ENCODE measurements around the gene C2orf68. TPM values are rescaled to one million over a fixed set of nuclear protein-coding genes. Genes with fewer than 3 reads are reported as not detected.

The C2orf68 gene
- total and polyA plus RNA-seq, 2 of the 13 experiments (the other 11 are each of a cell fraction or from before 2014, with no cell fraction given), result 47.1 to 77.4 TPM

DNA sequence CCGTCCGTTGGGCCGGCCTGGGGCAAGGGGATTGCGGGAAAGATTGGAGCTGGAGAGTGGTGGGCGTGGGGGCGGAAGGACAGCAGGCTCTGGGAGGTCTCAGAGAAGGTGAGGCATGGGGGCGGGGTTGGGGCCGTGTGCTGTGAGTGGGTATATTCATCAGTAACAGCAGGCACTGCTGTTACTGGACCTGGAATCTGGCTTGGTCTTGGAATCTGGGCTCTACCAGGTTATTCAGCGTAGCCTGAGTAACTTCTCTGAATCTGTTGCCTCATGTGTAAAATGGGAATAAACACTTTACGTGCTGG is 15.9 kb downstream of the C2orf68 start (continued):
- TF ChIP-seq, protein P1, sequence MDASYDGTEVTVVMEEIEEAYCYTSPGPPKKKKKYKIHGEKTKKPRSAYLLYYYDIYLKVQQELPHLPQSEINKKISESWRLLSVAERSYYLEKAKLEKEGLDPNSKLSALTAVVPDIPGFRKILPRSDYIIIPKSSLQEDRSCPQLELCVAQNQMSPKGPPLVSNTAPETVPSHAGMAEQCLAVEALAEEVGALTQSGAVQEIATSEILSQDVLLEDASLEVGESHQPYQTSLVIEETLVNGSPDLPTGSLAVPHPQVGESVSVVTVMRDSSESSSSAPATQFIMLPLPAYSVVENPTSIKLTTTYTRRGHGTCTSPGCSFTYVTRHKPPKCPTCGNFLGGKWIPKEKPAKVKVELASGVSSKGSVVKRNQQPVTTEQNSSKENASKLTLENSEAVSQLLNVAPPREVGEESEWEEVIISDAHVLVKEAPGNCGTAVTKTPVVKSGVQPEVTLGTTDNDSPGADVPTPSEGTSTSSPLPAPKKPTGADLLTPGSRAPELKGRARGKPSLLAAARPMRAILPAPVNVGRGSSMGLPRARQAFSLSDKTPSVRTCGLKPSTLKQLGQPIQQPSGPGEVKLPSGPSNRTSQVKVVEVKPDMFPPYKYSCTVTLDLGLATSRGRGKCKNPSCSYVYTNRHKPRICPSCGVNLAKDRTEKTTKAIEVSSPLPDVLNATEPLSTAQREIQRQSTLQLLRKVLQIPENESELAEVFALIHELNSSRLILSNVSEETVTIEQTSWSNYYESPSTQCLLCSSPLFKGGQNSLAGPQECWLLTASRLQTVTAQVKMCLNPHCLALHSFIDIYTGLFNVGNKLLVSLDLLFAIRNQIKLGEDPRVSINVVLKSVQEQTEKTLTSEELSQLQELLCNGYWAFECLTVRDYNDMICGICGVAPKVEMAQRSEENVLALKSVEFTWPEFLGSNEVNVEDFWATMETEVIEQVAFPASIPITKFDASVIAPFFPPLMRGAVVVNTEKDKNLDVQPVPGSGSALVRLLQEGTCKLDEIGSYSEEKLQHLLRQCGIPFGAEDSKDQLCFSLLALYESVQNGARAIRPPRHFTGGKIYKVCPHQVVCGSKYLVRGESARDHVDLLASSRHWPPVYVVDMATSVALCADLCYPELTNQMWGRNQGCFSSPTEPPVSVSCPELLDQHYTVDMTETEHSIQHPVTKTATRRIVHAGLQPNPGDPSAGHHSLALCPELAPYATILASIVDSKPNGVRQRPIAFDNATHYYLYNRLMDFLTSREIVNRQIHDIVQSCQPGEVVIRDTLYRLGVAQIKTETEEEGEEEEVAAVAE (CRISPR knock-in tag; IDR thresholded peaks at IDR 0.05; ENCODE audit: borderline replicate concordance), result no peak
- TF ChIP-seq ZMYM3 (CRISPR knock-in tag; IDR thresholded peaks at IDR 0.05) (0 out of 2 replicates have a peak, but pooled peaks have one; percentile 8), ZSCAN29 (CRISPR knock-in tag; conservative IDR thresholded peaks at IDR 0.05) (no peak; the same call in 1 of the 2 replicates), ZNF569 (CRISPR knock-in tag; IDR thresholded peaks at IDR 0.05; ENCODE audit: borderline replicate concordance) (no peak), ZKSCAN5 (CRISPR knock-in tag; IDR thresholded peaks at IDR 0.05) (0 out of 2 replicates have a peak, but pooled peaks have one; percentile 13), TARDBP (CRISPR knock-in tag; IDR thresholded peaks at IDR 0.05) (peak; percentile 2; the same call in 1 of the 2 replicates), PRPF4 (IDR thresholded peaks at IDR 0.05; ENCODE audit: low read depth, low read length, poor library complexity, severe bottlenecking) (no peak), ZNF333 (CRISPR knock-in tag; IDR thresholded peaks at IDR 0.05; ENCODE audit: borderline replicate concordance) (no peak), MAZ (IDR thresholded peaks at IDR 0.05; ENCODE audit: borderline replicate concordance, low read depth, low read length) (no peak), MAZ (CRISPR knock-in tag; IDR thresholded peaks at IDR 0.05; ENCODE audit: low read depth) (peak; percentile 4; the same call in 1 of the 2 replicates), ZNF850 (CRISPR knock-in tag; conservative IDR thresholded peaks at IDR 0.05) (no peak), ZNF572 (CRISPR knock-in tag; IDR thresholded peaks at IDR 0.05) (no peak), DNMT1 (CRISPR knock-in tag; IDR thresholded peaks at IDR 0.05) (0 out of 2 replicates have a peak, but pooled peaks have one; percentile 76)
- TF ChIP-seq, protein P2, sequence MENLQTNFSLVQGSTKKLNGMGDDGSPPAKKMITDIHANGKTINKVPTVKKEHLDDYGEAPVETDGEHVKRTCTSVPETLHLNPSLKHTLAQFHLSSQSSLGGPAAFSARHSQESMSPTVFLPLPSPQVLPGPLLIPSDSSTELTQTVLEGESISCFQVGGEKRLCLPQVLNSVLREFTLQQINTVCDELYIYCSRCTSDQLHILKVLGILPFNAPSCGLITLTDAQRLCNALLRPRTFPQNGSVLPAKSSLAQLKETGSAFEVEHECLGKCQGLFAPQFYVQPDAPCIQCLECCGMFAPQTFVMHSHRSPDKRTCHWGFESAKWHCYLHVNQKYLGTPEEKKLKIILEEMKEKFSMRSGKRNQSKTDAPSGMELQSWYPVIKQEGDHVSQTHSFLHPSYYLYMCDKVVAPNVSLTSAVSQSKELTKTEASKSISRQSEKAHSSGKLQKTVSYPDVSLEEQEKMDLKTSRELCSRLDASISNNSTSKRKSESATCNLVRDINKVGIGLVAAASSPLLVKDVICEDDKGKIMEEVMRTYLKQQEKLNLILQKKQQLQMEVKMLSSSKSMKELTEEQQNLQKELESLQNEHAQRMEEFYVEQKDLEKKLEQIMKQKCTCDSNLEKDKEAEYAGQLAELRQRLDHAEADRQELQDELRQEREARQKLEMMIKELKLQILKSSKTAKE (CRISPR knock-in tag; IDR thresholded peaks at IDR 0.05; ENCODE audit: borderline replicate concordance), result no peak
- TF ChIP-seq, protein P3, sequence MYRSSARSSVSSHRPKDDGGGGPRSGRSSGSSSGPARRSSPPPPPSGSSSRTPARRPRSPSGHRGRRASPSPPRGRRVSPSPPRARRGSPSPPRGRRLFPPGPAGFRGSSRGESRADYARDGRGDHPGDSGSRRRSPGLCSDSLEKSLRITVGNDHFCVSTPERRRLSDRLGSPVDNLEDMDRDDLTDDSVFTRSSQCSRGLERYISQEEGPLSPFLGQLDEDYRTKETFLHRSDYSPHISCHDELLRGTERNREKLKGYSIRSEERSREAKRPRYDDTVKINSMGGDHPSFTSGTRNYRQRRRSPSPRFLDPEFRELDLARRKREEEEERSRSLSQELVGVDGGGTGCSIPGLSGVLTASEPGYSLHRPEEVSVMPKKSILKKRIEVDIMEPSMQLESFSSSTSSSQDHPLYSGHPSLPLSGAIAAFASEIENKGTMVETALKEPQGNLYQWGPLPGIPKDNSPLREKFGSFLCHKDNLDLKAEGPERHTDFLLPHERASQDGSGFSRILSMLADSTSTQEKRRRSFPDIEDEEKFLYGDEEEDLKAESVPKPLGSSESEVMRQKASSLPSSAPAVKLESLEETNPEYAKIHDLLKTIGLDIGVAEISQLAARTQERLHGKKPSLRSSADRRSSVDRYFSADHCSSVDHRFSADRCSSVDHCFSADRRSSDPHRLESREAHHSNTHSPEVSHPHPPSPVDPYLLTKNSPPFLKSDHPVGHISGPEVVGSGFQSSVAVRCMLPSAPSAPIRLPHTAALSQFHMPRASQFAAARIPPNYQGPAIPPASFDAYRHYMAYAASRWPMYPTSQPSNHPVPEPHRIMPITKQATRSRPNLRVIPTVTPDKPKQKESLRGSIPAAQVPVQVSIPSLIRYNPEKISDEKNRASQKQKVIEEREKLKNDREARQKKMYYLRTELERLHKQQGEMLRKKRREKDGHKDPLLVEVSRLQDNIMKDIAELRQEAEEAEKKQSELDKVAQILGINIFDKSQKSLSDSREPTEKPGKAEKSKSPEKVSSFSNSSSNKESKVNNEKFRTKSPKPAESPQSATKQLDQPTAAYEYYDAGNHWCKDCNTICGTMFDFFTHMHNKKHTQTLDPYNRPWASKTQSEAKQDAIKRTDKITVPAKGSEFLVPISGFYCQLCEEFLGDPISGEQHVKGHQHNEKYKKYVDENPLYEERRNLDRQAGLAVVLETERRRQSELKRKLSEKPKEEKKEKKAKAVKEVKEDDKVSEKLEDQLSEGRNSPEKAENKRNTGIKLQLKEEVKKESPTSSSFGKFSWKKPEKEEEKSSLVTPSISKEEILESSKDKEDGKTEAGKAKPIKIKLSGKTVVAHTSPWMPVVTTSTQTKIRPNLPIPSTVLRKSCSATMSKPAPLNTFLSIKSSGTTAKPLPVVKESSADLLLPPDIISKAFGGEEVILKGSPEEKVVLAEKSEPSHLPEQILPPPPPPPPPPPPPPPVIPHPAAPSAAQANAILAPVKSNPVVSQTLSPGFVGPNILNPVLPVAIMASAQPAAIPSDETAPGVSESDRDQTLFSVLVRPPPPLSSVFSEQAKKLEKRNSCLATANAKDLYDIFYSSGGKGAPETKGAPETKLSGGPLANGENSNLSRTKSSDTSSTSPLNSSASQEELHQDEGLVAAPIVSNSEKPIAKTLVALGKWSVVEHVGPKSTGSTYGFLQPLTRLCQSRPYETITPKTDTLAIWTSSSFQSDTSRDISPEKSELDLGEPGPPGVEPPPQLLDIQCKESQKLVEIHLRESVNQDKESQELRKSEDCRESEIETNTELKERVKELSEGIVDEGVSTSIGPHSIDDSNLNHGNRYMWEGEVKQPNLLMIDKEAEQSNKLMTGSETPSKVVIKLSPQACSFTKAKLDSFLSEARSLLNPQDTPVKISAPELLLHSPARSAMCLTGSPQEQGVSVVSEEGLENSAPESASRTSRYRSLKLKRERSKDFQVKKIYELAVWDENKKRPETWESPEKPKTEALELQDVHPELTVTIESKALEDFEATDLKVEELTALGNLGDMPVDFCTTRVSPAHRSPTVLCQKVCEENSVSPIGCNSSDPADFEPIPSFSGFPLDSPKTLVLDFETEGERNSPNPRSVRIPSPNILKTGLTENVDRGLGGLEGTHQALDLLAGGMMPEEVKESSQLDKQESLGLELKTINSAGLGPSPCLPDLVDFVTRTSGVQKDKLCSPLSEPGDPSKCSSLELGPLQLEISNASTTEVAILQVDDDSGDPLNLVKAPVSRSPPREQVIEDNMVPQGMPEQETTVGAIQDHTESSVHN (CRISPR knock-in tag; IDR thresholded peaks at IDR 0.05), result peak; percentile 24; the same call in 1 of the 2 replicates
